CD14-positive monocyte (primary cell): ENCODE data around the gene PROS1. TPM values are rescaled to one million over a fixed set of nuclear protein-coding genes. Genes with fewer than 3 reads are reported as not detected.

ENCODE experiments used
- DNase-seq, 3 donors: peaks; one replicate each; pipeline ENCODE4 v3.0.0-alpha.2; 2011 to 2022
- H2AFZ ChIP-seq: 2 replicates; pipeline ENCODE4 v1.6.0; 2012; ENCODE audit warnings: mild to moderate bottlenecking, low read depth, low read length, inconsistent platforms; ENCODE audit not compliant: insufficient read depth, poor library complexity, severe bottlenecking
- H3K27ac ChIP-seq, 2 donors: 1 replicate in 1 of 2; 2 replicates in 1 of 2; pipeline ENCODE4 v1.5.1; 2012 to 2013; ENCODE audit warnings: low read length in 2 of 2, control low read depth in 1 of 2, inconsistent platforms in 1 of 2, low read depth in 1 of 2, mild to moderate bottlenecking in 1 of 2
- H3K27me3 ChIP-seq, 2 donors: one replicate each; pipeline versions ENCODE4 v1.6.0 to v1.6.1; 2011 to 2013; ENCODE audit warnings: low read length in 2 of 2; ENCODE audit not compliant: control insufficient read depth in 2 of 2, insufficient read depth in 2 of 2
- H3K36me3 ChIP-seq, 2 donors: replicated peaks in 1 of 2; 1 replicate in 1 of 2; 2 replicates in 1 of 2; pipeline versions ENCODE4 v1.5.1 to v1.6.1; 2012 to 2013; ENCODE audit warnings: low read length in 2 of 2, control low read depth in 1 of 2, inconsistent platforms in 1 of 2, mild to moderate bottlenecking in 1 of 2; ENCODE audit not compliant: insufficient read depth in 2 of 2, control insufficient read depth in 1 of 2
- H3K4me1 ChIP-seq, 2 donors: 1 replicate in 1 of 2; 2 replicates in 1 of 2; pipeline versions ENCODE4 v1.5.1 to v1.6.1; 2012 to 2013; ENCODE audit warnings: low read length in 2 of 2, control low read depth in 1 of 2, inconsistent platforms in 1 of 2, mild to moderate bottlenecking in 1 of 2, moderate library complexity in 1 of 2; ENCODE audit not compliant: insufficient read depth in 2 of 2, control insufficient read depth in 1 of 2
- H3K4me2 ChIP-seq: replicated peaks from 2 replicates; pipeline ENCODE3; 2012; ENCODE audit warnings: low read length, moderate library complexity, mild to moderate bottlenecking; ENCODE audit not compliant: poor library complexity, severe bottlenecking; ENCODE audit errors: extremely low read depth
- H3K4me3 ChIP-seq, 3 experiments: fragments of 200-600 bp in 1 of 3; sonication (generic) in 1 of 3; replicated peaks in 1 of 3; 1 replicate in 2 of 3; 2 replicates in 1 of 3; pipeline ENCODE4 v1.5.1; 2011 to 2013; ENCODE audit warnings: low read length in 3 of 3, mild to moderate bottlenecking in 3 of 3, control low read depth in 2 of 3, low read depth in 2 of 3, inconsistent platforms in 1 of 3, moderate library complexity in 1 of 3
- H3K79me2 ChIP-seq: 2 replicates; pipeline ENCODE4 v1.6.0; 2012; ENCODE audit warnings: mild to moderate bottlenecking, control low read depth, inconsistent platforms, low read length, moderate library complexity; ENCODE audit not compliant: insufficient read depth
- H3K9ac ChIP-seq: 2 replicates; pipeline ENCODE4 v1.6.0; 2017; ENCODE audit warnings: low read length, mild to moderate bottlenecking; ENCODE audit not compliant: insufficient read depth, poor library complexity, severe bottlenecking
- H3K9me3 ChIP-seq, 2 donors: replicated peaks in 1 of 2; 1 replicate in 1 of 2; 2 replicates in 1 of 2; pipeline versions ENCODE4 v1.5.1 to v1.6.1; 2012 to 2013; ENCODE audit warnings: low read length in 2 of 2, control low read depth in 1 of 2; ENCODE audit not compliant: control insufficient read depth in 1 of 2, insufficient read depth in 1 of 2
- H4K20me1 ChIP-seq: 2 replicates; pipeline ENCODE4 v1.6.0; 2012; ENCODE audit warnings: mild to moderate bottlenecking, low read length, control low read depth, moderate library complexity; ENCODE audit not compliant: insufficient read depth
- H3K27ac Mint-ChIP-seq, 7 donors: one replicate each; pipeline ENCODE4 v1.8.0; 2020; ENCODE audit warnings: mild to moderate bottlenecking in 7 of 7, mixed read lengths in 7 of 7, moderate library complexity in 6 of 7, inconsistent platforms in 2 of 7
- H3K27me3 Mint-ChIP-seq, 3 donors: one replicate each; pipeline ENCODE4 v1.8.0; 2021 to 2022; ENCODE audit warnings: low read depth in 3 of 3, mild to moderate bottlenecking in 3 of 3, mixed read lengths in 3 of 3, moderate library complexity in 3 of 3, inconsistent platforms in 1 of 3
- H3K36me3 Mint-ChIP-seq, 2 donors: one replicate each; pipeline ENCODE4 v1.8.0; 2020; ENCODE audit warnings: mixed read lengths in 2 of 2, inconsistent platforms in 1 of 2, mild to moderate bottlenecking in 1 of 2
- H3K4me1 Mint-ChIP-seq: one replicate; pipeline ENCODE4 v1.8.0; 2020; ENCODE audit warnings: mild to moderate bottlenecking, mixed read lengths
- H3K4me3 Mint-ChIP-seq, 2 donors: one replicate each; pipeline ENCODE4 v1.8.0; 2020; ENCODE audit warnings: mild to moderate bottlenecking in 2 of 2, mixed read lengths in 2 of 2, moderate library complexity in 1 of 2
- H3K9me3 Mint-ChIP-seq, 7 donors: one replicate each; pipeline ENCODE4 v1.8.0; 2020 to 2022; ENCODE audit warnings: mixed read lengths in 7 of 7, mild to moderate bottlenecking in 6 of 7, moderate library complexity in 6 of 7, inconsistent platforms in 2 of 7
- CTCF ChIP-seq: fragments of 200-600 bp; IDR thresholded peaks from one replicate; pipeline ENCODE4 v1.8.0; 2022; ENCODE audit warnings: antibody characterized with exemption, mild to moderate bottlenecking
- WGBS: methylation state at CpG from one replicate; pipeline ENCODE4 v1.1.5; 2013; ENCODE audit warnings: missing lambda C conversion rate; ENCODE audit not compliant: insufficient coverage; 5-methylcytosine and 5-hydroxymethylcytosine counted together
- intact Hi-C, 2 donors: fragments of 100-400 bp; cut with micrococcal nuclease; formaldehyde crosslinking; loops; one replicate each; pipeline versions ENCODE4 v1.15.0 to v1.15.1; 2023
- polyA plus RNA-seq, 3 donors: library from polyadenylated mRNA; depleted of rRNA in 1 of 3; unstranded in 2 of 3; stranded (reverse) in 1 of 3; fragments of 300-500 nt in 2 of 3; fragments of >200 nt in 1 of 3; fragmentation: Illumina TruSeq in 2 of 3; gene quantifications; 1 replicate in 2 of 3; 2 replicates in 1 of 3; pipeline ENCODE4 v1.2.3, GENCODE V29; 2012 to 2021

The PROS1 gene
- polyA plus RNA-seq, 3 donors = 0.21 to 0.85 (median 0.58) TPM

- no peak overlapping the region for H3K4me2 ChIP-seq
- H3K27me3 Mint-ChIP-seq = no peaks in the 10 kb centered on the region
- H3K36me3 ChIP-seq = no peaks in the 10 kb centered on the region
- H2AFZ ChIP-seq = no peak overlapping the region
- H3K27ac Mint-ChIP-seq = no peak overlapping the region
- no peak overlapping the region for H3K9ac ChIP-seq
- intact Hi-C loops = no loop called here
- H3K9me3 ChIP-seq = peaks cover 0 to 10% of the 10 kb centered on the region in 2 donors
- H3K4me3 Mint-ChIP-seq = no peak overlapping the region
- H3K36me3 Mint-ChIP-seq = no peaks in the 10 kb centered on the region
- no peaks in the 10 kb centered on the region for H3K27me3 ChIP-seq
- no peak overlapping the region for H3K27ac ChIP-seq
- no peaks in the 10 kb centered on the region for H4K20me1 ChIP-seq
- no peak for DNase-seq
- no peaks in the 10 kb centered on the region for H3K4me1 Mint-ChIP-seq
- peaks cover 5 to 20% (median 13%) of the 10 kb centered on the region in 7 donors for H3K9me3 Mint-ChIP-seq
- H3K79me2 ChIP-seq = no peaks in the 10 kb centered on the region
- H3K4me3 ChIP-seq = no peak overlapping the region
- TF ChIP-seq CTCF = no peak
- no peaks in the 10 kb centered on the region for H3K4me1 ChIP-seq
These were observed 106.3 kb downstream of the PROS1 start for GRCh38 chr3:93867425-93867824.

- H3K27me3 ChIP-seq = no peaks in the 10 kb centered on the region
- WGBS = 100% methylated on average over 1 of the region's 2 CpGs
- no peaks in the 10 kb centered on the region for H3K4me1 ChIP-seq
- Mint-ChIP-seq H3K27ac (no peak overlapping the region), H3K27me3 (peaks cover 0 to 2% (median 0%) of the 10 kb centered on the region in 3 donors), H3K9me3 (peaks cover 0 to 16% (median 3%) of the 10 kb centered on the region in 7 donors), H3K4me3 (no peak overlapping the region), H3K36me3 (no peaks in the 10 kb centered on the region), H3K4me1 (no peaks in the 10 kb centered on the region)
- H3K4me3 ChIP-seq = no peak overlapping the region
- H3K79me2 ChIP-seq = no peaks in the 10 kb centered on the region
- H3K9me3 ChIP-seq = peaks cover 0 to 11% of the 10 kb centered on the region in 2 donors
- no peak for DNase-seq
- H3K4me2 ChIP-seq = no peak overlapping the region
- H3K36me3 ChIP-seq = no peaks in the 10 kb centered on the region
- no peak overlapping the region for H3K27ac ChIP-seq
- TF ChIP-seq CTCF = no peak
- no peaks in the 10 kb centered on the region for H4K20me1 ChIP-seq
- intact Hi-C loops = no loop called here
- no peak overlapping the region for H3K9ac ChIP-seq
- no peak overlapping the region for H2AFZ ChIP-seq
These were observed 112.7 kb downstream of the PROS1 start for GRCh38 chr3:93861017-93861416.
